ENCODE measurements around the gene TPBG.
A peak's percentile ranks its signal among the peaks of the same experiment; 100 is the strongest.

TPBG gene, protein sequence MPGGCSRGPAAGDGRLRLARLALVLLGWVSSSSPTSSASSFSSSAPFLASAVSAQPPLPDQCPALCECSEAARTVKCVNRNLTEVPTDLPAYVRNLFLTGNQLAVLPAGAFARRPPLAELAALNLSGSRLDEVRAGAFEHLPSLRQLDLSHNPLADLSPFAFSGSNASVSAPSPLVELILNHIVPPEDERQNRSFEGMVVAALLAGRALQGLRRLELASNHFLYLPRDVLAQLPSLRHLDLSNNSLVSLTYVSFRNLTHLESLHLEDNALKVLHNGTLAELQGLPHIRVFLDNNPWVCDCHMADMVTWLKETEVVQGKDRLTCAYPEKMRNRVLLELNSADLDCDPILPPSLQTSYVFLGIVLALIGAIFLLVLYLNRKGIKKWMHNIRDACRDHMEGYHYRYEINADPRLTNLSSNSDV

DNA sequence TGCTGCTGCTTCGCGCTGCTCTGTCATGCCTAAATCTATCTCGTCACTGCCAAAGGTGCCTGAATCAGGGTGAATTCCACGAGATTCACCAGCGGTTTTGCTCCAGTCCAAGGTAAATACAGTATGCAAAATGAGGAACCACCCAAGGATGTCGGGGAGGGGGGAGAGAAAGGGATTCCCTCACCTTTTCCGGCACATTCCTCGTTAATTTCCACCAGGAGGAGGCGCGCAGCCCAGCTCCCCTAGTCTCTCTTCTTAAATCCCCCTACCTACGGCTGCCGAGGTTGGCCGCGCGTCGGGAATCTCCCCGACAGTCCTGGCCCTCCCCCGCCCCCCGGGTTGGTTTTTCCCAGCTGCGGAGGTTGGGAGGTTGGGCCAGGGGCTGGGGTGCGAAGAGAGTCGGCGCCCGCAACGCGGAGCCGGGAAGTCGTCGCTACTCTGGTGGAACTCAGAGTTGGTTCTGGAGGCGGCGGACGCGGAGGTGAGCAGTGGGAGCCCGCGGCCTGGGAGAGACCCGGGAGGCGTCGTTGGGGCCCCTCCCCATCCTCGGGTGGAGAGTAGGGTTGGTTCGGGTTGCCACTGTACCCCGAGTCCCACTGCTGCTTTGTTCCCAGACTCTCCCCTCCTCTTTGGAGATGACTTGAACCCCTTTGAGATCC, at the start of gene TPBG:
TSS of gene TPBG (plus strand) at position 390 of the 659 bp plus-strand sequence. CDS start 1,145 bp downstream, outside the sequence.
- peak; percentile 5 for DNase-seq

DNA sequence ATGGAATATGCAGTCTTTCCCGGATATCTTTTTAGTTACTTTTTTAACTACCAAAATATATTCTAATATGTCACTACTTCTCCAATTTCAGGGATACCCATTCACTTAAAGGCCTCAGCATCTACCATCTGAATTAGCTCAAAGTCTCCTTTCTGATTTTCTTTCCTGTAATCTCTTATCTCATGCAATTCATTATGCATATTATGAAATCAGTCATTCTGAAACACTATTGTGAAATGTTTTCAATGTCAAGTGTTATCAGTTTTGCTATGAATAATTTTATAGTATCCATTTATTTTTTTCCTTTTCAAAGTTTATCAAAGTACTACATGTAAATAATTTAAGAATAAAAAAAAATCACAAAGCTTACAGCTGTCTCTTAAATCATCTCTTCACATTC, 41.2 kb upstream of the TPBG start:
- no peak for DNase-seq

DNA sequence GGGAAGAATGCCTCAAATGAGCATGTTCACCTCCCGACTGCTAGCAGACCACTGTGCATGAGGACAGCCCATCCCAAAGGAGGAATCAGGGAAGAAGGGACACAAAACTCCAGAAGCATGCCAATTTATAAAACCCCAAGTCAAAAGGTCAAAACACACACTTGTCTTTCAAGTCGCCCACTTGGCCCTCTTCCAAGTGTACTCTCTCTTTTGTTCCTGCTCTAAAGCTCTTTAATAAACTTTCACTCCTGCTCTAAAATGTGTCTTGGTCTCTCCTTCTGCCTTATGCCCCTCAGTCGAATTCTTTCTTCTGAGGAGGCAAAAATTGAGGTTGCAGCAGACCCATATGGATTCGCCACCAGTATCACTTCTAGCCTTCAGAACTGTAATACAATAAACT, 33.9 kb upstream of the TPBG start:
- no peak for DNase-seq

DNA sequence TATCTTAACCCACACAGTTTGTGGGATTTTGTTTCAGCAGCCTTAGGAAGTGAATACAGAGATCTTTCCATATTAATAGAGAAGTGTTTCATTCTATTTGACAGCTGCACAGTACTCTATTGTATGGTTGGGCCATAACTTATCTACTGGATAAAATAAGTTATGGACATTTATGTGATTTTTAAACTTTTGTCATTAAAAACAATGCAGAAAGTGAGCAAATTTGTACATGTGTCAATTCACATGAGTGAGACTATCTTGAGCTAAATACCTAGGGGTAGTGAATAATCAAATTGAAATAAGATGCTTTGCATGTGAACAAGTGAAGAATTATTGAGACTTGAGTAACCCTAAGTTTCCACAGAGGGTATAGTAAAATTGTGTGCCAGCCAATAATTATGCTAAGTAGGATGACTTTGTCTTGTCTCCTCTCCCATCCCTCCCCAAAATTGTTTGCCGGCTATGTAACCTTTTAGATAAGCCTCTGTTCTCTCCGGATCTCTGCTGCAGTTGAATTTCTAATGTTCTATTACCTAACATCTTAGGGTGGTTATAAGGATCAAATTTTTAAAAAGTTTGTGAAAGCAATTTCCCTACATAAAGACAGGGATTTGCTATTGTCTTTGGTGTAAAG, 33.3 kb upstream of the TPBG start:
- DNase-seq, result no peak

DNA sequence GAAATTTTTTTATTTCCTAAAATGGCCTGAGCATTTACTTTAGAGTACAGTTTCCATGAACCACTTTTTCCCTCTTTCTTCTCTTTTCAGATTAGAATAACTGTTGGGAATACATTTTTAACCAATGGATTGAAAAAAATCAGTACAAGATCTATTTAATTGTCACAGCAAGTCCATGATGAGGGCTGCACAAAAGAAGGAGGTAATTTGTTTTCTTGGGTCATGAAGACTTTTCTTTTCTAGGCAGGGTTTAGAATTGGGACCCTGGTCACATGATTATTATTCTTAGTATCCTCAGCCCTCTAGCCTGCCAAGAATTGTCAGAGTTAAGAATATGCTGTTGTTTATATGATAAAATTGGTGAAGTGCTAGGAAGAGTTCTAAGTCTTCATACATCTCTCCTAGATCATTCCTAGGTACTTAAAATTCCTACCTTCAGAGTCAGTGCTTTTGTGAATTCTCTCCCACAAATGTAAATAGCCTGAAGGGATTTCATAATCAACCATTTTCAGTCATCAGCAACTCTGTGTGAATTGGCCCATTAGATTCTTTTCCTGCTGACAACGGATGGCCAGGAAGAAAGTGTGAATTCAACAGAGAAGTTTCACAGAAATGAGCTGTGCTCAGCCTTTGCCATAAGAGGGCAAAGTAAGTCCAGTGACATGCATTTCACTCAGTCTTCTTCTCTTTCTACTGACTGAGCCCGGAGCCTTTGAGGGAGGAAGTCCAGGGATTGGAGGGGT, 32.4 kb upstream of the TPBG start:
- DNase-seq, result no peak

DNA sequence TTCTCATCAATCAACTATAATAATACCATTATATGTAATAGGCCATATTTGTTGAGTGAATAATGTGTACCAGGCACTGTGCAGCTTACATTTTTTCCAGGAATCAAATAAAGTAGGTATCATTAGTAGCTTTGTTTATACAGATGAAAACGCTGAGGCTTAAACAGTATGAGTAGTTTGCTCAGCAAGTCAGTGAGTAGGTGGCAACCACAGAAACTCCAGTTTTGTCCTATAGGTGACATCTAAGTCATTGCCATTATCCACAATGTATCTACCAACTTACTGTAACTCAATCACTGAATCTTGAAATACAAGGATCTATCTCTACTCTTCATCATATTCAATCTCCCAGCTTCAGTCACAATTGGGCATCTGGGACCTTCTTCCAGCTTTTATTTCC, 29.8 kb upstream of the TPBG start:
- no peak for DNase-seq

DNA sequence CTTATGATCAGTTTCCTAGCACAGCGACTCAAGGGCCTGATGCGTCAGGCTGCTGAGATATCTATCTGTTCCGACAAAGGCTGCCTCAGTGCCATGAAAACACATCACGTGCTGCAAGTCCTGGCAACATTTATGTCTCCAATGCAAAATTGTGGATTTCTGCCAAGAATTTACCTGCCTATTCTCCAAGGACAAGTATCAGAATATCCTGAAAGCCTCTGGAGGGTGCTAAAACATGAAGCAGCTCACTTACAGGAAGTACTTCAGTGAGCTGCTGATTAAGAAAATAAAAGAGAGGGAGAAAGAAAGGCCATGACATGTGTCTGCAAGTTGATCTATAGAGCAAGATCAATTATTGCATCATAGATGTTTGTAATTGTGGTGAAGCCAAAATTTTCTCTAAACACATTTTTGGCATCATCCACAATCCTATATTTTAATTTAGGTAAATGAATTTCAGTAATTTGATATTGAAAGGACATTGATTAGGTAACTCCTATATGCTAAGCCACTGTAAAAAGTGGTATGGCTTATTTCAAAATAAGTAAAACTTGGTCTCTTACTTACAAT, 25.8 kb upstream of the TPBG start:
- DNase-seq, result no peak

DNA sequence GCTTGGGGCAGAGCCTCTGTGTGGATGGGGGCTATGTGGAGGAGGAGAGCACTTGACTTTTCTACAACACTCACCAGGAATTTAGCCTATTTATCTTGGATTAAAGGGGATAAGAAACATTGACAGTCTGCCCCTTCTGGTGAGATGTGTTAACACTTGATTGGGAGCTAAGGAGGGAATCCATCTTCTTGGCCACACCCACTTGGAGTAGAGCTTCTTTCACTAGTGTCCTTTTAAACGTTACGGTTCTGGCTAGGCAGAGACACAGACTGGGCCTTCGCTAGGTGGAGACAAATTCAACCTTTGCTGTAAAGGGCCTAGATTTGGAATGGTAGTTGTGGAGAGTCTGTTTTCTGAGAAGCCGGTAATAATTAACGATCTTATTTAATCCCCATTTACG, 15.5 kb upstream of the TPBG start:
- no peak for DNase-seq

DNA sequence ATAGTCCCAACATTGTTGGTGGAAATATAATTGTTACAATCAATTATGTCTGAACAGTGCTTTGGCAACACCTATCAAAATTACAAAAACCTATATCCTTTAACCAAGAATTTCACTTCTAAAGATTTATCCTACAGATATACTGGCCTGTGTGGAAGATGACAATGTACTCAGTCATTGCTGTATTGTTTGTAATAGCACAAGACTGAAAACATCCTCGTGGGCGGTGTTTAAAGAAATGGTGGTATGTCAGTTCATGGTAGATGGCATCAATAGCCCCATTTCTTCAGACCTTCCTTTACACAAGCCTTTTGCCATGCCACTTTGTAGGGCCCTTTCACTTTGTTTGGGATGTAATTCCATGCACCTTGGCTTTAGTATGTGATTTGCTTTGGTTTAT, 9.8 kb upstream of the TPBG start:
- no peak for DNase-seq

DNA sequence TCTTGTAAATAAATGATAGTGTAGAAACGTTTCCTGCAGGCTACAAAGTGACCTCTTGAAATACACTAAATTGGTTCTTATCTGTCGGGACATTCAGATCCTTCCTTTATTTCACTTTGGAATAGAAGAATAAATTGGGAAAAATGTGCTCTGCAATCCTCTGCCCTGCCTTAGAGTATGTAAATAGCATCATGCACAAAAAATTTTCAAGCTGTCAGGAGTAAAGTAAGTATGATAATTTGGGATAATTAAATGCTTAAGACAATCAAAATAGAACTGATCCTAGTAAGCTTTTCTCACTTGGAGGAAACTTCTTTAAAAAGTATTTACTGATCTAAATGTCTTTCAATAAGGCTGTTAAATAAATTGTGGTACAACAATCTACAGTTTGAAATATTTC, 3.1 kb upstream of the TPBG start:
- DNase-seq, result no peak

DNA sequence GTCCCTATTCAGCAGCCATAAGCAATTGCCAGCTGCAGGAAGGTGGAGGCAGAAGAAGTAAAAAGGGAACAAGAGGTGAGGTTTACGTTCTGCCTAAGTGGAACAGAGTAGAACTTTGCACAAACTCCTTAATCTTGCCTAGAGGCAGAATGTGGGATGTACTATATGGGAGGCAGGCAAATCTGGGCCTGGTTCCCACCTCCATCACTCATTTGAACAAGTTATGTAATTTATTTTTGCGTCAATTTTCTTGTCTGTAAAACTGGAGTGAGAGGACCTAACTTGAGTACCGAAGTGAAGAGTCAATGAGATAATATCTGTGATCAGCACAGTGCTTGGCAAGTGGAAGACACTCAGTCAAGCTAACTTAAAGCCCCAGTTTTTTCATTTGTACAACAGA, 2.0 kb upstream of the TPBG start:
- DNase-seq, result no peak

DNA sequence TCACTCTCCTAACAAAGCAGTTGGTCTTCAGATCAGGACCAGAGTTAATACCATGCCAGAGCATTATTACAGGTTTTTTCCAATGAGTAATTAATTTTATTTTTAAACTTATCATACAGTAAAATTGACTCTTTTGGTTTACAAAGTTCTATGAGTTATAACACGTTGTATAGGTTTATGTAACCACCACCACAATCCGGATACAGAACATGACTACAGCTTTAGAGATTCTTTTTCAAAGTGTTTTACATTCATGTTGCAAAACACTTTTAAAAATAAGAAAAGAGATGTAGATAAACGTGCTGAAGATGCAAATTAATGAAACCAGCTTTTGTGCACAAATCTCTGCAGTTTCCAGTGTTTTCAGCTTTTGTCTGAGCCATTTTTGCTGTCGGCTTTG, 1.5 kb upstream of the TPBG start:
- DNase-seq, result no peak

DNA sequence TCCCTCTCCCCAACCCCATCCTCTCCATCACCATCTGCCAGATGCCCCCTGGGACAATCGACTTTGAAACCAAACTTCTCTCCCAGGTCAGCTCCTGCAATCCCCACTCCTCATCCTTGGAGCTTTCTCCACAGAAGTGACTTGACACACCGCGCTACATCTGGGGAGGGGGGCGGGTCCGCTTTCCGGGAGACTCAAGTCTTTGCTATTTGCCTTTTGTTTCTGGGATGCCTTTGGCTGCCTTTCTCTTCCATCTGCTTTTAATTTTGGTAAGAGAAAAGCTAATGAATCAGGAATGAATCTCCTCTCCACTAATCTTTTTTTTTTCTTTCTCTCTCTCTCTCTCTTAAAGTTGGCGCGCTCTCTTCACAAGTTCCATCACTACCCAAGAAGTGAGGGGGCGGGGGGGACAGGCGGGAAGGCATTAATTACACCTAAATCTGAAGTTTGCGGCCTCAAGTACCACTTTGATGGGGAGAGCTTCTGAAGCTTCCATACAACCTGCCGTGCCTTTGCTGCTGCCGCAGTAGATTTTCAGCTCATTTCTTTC, 664 bp upstream of the TPBG start:
- peak; percentile 5 for DNase-seq

DNA sequence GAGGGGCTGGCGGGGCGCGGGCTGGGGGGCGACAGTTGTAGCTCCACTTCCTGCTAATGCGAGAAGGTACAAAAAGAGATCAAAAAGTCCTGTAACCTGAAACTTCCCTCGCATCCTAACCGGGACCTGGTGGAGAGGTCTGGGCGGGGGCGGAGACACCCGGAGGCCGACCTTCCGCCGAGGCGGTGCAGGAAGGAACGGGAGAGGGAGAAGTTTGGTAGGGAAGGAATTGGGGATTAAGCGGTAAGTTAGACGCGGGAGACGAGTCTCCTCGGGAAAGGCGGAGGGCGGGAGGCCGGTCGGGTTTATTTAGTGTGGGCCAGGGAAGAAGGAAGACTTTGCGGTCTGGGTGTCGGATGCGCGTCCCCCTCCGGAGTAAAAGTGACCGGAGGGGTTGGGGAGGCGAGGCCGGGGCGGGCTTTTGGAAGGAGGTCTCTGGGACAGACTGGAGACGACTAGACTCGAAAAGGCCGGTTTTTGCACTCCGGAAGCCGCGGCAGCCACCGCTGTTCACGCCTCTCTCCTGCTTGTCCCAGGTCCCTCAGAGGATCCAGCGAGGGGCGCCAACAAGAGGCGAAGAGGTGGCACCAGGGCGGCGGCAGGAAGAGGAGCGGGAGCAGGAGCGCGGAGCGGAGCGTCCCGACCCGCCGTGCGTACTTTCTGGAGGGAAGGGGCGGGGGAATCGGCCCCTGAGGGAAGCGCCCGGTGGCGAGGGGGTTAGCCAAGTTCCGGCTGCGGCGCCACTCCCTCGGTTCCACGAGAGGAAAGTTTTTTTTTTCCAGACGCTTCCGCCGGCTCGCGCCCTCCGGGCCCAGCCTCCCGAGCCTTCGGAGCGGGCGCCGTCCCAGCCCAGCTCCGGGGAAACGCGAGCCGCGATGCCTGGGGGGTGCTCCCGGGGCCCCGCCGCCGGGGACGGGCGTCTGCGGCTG, 734 bp downstream of the TPBG start:
- peak; percentile 11 for DNase-seq

DNA sequence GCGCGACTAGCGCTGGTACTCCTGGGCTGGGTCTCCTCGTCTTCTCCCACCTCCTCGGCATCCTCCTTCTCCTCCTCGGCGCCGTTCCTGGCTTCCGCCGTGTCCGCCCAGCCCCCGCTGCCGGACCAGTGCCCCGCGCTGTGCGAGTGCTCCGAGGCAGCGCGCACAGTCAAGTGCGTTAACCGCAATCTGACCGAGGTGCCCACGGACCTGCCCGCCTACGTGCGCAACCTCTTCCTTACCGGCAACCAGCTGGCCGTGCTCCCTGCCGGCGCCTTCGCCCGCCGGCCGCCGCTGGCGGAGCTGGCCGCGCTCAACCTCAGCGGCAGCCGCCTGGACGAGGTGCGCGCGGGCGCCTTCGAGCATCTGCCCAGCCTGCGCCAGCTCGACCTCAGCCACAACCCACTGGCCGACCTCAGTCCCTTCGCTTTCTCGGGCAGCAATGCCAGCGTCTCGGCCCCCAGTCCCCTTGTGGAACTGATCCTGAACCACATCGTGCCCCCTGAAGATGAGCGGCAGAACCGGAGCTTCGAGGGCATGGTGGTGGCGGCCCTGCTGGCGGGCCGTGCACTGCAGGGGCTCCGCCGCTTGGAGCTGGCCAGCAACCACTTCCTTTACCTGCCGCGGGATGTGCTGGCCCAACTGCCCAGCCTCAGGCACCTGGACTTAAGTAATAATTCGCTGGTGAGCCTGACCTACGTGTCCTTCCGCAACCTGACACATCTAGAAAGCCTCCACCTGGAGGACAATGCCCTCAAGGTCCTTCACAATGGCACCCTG, 1.6 kb downstream of the TPBG start:
- no peak for DNase-seq

DNA sequence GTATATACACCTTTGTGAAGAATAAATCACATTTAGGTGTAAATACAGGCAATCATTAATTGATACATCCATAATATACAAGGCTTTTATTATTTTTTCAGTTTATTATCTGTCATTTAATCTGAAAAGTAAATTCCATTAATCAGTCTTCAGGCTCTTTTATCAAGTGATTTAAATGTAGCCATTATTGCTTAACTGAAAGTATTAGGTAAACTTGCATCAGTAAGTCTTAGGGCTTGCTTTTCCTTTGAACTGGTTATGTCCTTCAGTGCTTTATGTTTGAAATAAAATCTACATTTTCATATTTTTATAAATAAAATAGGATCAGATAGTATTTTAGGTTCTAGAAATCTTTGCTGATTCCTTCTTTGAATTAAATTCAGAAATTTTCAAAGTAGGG, 4.1 kb downstream of the TPBG start:
- DNase-seq, result no peak

DNA sequence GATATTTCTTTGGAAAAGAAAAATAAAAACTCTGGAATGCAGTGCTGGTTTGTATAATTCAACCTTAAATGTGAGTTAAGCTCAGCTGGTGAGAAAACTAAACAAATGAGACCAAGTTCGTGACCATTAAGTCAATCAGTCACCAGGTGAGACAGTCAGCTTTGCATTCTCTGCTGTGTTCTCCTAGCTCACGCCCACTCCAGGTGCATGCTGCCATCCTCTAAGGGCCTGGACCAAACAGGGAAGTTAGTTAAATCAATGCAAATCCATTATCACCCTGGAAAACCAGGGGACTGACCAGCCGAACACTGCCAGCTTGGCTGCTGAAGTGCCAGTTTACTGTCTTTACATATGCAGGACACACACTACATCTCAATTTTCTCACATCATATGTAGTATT, 7.2 kb downstream of the TPBG start:
- DNase-seq, result no peak

DNA sequence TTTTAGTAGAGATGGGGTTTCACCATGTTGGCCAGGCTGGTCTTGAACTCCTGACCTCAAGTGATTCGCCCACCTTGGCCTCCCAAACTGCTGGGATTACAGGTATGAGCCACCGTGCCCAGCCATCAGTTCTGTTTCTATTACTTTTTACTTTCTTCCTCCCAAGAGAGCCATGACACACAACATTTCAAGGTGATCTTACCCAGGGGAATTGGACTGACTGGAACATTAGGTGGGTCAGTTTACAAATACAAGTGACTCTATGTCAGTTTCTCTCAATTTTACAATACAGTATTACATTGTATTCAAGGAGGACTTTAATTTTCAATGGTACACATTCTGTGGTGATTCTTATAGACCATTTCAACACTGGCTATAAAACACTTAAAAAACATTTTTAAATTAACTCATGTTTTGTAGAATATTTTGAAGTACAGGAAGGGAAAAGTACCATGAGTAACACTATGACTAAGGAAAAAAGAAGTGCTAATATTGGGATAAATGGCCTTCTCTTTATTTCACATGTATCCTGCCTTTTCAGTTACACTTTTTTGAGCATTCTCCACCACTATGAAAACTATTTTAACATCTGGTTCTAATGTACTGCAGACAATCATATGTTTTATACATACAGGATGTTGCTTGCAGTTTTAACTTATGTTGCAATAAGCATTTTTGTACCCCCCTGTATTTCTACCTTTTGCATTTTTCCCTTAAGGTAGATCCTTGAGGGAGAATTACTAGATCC, 8.4 kb downstream of the TPBG start:
- DNase-seq, result no peak

DNA sequence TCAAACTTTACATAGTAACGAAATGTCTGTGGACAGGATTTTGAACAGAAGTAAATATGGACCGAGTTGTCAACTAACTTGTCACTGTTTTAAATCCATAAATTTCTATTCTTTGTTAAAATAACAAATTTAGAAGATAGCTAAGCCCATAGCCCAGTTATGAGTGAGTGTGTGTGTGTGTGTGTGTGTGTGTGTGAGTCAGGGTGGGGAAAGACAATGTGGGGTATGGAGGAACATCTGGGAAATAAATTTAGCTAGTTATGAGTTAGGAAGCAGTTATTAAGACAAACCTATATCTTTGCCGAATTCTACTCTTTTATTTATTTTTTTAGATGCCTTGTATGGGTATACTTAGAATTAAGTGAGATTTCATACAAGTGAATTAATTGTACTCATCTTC, 9.0 kb downstream of the TPBG start:
- no peak for DNase-seq

DNA sequence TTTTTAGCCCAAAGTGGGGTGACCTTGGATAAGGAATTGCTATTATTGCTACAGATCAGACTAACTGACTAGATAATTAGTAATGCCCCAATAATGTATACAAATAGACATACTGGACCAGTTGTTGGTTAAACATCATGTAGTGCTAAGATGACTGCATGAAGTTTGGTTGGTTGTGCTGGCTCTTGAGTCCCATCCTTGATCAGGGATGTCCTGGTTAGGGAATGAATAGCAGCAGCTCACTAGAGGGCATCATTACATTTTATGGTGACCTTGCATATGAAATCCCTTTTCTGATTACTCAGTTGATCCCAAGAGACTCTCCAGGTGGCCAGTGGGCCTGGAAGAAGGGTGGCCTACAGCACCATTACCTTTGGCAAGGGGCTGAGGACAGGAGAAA, 10.9 kb downstream of the TPBG start:
- no peak for DNase-seq

Data from hematopoietic multipotent progenitor cell treated with erythropoietin and hydrocortisone succinate and interleukin-3 and kit ligand, for 6 days (in vitro differentiated cells).